ENCODE data around the gene NADK. TPM values are rescaled to one million over a fixed set of nuclear protein-coding genes. Genes with fewer than 3 reads are reported as not detected.
A peak's percentile ranks its signal among the peaks of the same experiment; 100 is the strongest.

NADK gene
- total and polyA plus RNA-seq, 2 of the 13 experiments (the other 11 are each of a cell fraction or from before 2014, with no cell fraction given): 56.6 to 60.1 TPM

- TF ChIP-seq, protein P1, sequence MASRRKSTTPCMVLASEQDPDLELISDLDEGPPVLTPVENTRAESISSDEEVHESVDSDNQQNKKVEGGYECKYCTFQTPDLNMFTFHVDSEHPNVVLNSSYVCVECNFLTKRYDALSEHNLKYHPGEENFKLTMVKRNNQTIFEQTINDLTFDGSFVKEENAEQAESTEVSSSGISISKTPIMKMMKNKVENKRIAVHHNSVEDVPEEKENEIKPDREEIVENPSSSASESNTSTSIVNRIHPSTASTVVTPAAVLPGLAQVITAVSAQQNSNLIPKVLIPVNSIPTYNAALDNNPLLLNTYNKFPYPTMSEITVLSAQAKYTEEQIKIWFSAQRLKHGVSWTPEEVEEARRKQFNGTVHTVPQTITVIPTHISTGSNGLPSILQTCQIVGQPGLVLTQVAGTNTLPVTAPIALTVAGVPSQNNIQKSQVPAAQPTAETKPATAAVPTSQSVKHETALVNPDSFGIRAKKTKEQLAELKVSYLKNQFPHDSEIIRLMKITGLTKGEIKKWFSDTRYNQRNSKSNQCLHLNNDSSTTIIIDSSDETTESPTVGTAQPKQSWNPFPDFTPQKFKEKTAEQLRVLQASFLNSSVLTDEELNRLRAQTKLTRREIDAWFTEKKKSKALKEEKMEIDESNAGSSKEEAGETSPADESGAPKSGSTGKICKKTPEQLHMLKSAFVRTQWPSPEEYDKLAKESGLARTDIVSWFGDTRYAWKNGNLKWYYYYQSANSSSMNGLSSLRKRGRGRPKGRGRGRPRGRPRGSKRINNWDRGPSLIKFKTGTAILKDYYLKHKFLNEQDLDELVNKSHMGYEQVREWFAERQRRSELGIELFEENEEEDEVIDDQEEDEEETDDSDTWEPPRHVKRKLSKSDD (CRISPR knock-in tag; IDR thresholded peaks at IDR 0.05; ENCODE audit: low read depth): no peak
- no peak for TF ChIP-seq ZNF546 (CRISPR knock-in tag; conservative IDR thresholded peaks at IDR 0.05)
Measured at GRCh38 chr1:1764876-1765470, 13.3 kb downstream of the NADK start (continued).

DNA sequence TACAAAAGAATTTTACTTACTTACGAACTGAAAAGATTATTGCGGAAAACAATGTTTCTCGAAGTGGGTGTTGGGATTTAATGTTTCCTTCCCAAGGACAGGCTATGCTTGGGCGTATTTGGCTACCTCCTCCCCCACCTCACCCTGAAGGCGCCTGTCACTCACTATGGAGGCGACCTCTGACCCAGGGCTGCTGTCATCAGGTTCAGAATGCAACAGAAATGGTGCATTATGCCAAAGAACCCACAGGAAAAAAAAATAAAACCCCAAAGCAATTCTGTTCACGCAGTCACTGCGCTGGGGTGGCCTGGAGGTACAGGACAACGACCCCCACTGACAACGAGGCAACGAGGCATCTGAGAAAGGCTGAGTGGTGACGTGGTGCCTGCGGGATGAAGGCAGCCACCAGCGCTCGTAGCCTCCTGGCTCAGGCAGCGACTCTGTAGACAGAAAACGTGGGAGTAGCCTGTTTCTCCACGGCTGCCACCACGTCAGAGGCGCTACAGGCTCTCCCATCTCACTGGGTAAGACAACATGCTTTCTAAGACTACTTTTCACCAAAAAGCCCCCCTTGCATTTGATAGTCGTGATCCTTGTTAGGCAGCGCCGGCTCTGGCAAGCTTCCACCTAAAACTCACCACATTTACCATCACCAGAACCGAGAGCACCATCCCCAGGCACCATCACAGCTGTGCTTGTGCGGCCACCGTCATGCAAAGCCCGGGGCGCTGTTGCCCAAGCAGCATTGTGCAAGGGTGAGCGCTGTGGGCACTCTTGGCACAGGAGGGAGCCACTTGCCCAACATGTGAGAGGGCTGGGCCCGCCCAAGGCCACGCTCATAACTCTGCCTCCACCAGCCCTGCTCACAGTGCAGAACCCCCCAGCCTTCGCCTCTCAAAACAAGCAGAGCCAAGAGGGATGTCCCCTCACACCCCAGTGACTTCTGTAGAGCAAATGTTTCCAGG, 14.3 kb downstream of the NADK start:
- in situ Hi-C loops (cut with HindIII; ENCODE audit: extremely low pct_ligation_motif_present, low pct_unique_long_range_greater_than_20kb): no loop called here
- no peaks in the 10 kb centered on the region for H3K27me3 ChIP-seq (ENCODE audit: control insufficient read depth in 1 of 2, insufficient read depth in 2 of 2, low read length in 2 of 2)
- H3K4me1 ChIP-seq (ENCODE audit: insufficient read depth, low read length): peaks cover 21% of the 10 kb centered on the region
- H3K9ac ChIP-seq (ENCODE audit: insufficient read depth, low read depth, low read length): no peak overlapping the region
- H2AFZ ChIP-seq (ENCODE audit: low read length): no peak overlapping the region
- DNase-seq (ENCODE audit: low spot score) (no peak), ATAC-seq (peak; percentile 20; the same call in 2 of the 3 replicates), FAIRE-seq (no peak)
- ChIA-PET POLR2A (no interaction called here), CTCF (ENCODE audit: low intra/inter-chr PET ratio, low total read pairs) (no interaction called here)
- intact Hi-C loops (cut with micrococcal nuclease; ENCODE audit: unreplicated experiment): no loop called here
- peaks cover 30 to 57% of the 10 kb centered on the region in 2 experiments for H3K36me3 ChIP-seq (replicated peaks in 1 of 2; ENCODE audit: control insufficient read depth in 1 of 2, insufficient read depth in 2 of 2, low read length in 2 of 2)
- H3K4me3 ChIP-seq (replicated peaks in 1 of 3; ENCODE audit: insufficient read depth in 1 of 3, low read depth in 2 of 3, low read length in 3 of 3): no peak overlapping the region
- H3K4me2 ChIP-seq (ENCODE audit: low read depth, low read length): no peak overlapping the region
- 94% methylated on average over 31 of the region's 32 CpGs for WGBS (ENCODE audit: low lambda C conversion rate)
- H3K27ac ChIP-seq (ENCODE audit: extremely low read length, insufficient read depth, low read length): no peak overlapping the region
- no peaks in the 10 kb centered on the region for H4K20me1 ChIP-seq (ENCODE audit: insufficient read depth, low read length)
- no TSS peak for BruUV-seq (replicated peaks)
- no peaks in the 10 kb centered on the region for H3K9me3 ChIP-seq (ENCODE audit: low read length)
- peaks cover 32% of the 10 kb centered on the region for H3K79me2 ChIP-seq (ENCODE audit: insufficient read depth, low read length)
- TF ChIP-seq, protein P2, sequence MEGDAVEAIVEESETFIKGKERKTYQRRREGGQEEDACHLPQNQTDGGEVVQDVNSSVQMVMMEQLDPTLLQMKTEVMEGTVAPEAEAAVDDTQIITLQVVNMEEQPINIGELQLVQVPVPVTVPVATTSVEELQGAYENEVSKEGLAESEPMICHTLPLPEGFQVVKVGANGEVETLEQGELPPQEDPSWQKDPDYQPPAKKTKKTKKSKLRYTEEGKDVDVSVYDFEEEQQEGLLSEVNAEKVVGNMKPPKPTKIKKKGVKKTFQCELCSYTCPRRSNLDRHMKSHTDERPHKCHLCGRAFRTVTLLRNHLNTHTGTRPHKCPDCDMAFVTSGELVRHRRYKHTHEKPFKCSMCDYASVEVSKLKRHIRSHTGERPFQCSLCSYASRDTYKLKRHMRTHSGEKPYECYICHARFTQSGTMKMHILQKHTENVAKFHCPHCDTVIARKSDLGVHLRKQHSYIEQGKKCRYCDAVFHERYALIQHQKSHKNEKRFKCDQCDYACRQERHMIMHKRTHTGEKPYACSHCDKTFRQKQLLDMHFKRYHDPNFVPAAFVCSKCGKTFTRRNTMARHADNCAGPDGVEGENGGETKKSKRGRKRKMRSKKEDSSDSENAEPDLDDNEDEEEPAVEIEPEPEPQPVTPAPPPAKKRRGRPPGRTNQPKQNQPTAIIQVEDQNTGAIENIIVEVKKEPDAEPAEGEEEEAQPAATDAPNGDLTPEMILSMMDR (CRISPR knock-in tag; IDR thresholded peaks at IDR 0.05): peak; percentile 40
- TF ChIP-seq ZBTB33 (CRISPR knock-in tag; IDR thresholded peaks at IDR 0.05) (peak; percentile 94), CEBPB (IDR thresholded peaks at IDR 0.05; ENCODE audit: borderline replicate concordance, low read depth, low read length) (peak; percentile 14; the same call in 1 of the 2 replicates), ZNF17 (CRISPR knock-in tag; IDR thresholded peaks at IDR 0.05) (no peak), ZNF687 (CRISPR knock-in tag; IDR thresholded peaks at IDR 0.05) (0 out of 2 replicates have a peak, but pooled peaks have one; percentile 25), ZNF234 (CRISPR knock-in tag; conservative IDR thresholded peaks at IDR 0.05) (no peak)

Data from HepG2 (cell line).